IPS-20b (cell line): ENCODE measurements around the gene PPM1F.
A peak's percentile ranks its signal among the peaks of the same experiment; 100 is the strongest.

ENCODE experiments used
- H3K27ac ChIP-seq: one replicate; pipeline ENCODE4 v1.5.1; 2013; ENCODE audit warnings: low read length
- H3K27me3 ChIP-seq: 2 replicates; pipeline ENCODE4 v1.6.1; 2013; ENCODE audit warnings: mild to moderate bottlenecking, low read length, inconsistent platforms; ENCODE audit not compliant: insufficient read depth
- H3K36me3 ChIP-seq: 2 replicates; pipeline ENCODE4 v1.6.1; 2013; ENCODE audit warnings: low read depth, mild to moderate bottlenecking, inconsistent platforms, low read length, moderate library complexity; ENCODE audit not compliant: insufficient read depth
- H3K4me1 ChIP-seq: 2 replicates; pipeline ENCODE4 v1.6.1; 2013; ENCODE audit warnings: mild to moderate bottlenecking, control low read depth, inconsistent platforms, low read length, moderate library complexity; ENCODE audit not compliant: insufficient read depth
- H3K4me3 ChIP-seq: 2 replicates; pipeline ENCODE4 v1.5.1; 2013; ENCODE audit warnings: mild to moderate bottlenecking, low read length, inconsistent platforms
- H3K9ac ChIP-seq: 2 replicates; pipeline ENCODE4 v1.6.1; 2013; ENCODE audit warnings: low read depth, mild to moderate bottlenecking, inconsistent platforms, low read length, moderate library complexity
- H3K9me3 ChIP-seq: 2 replicates; pipeline ENCODE4 v1.6.1; 2013; ENCODE audit warnings: mild to moderate bottlenecking, low read depth, low read length, inconsistent platforms; ENCODE audit not compliant: insufficient read depth

Gene PPM1F

GRCh38 chr22:21933413-21933812 is 19.2 kb downstream of the PPM1F start:
- Histone ChIP-seq H3K4me1 (no peaks in the 10 kb centered on the region), H3K9ac (no peak overlapping the region), H3K36me3 (peaks cover 16% of the 10 kb centered on the region), H3K27me3 (no peaks in the 10 kb centered on the region), H3K27ac (no peak overlapping the region), H3K4me3 (no peak overlapping the region), H3K9me3 (no peaks in the 10 kb centered on the region)

GRCh38 chr22:21932347-21932746 is 20.3 kb downstream of the PPM1F start:
- H3K27me3 ChIP-seq = no peaks in the 10 kb centered on the region
- peaks cover 16% of the 10 kb centered on the region for H3K36me3 ChIP-seq
- H3K4me3 ChIP-seq = no peak overlapping the region

GRCh38 chr22:21931056-21931455 is 21.6 kb downstream of the PPM1F start:
- Histone ChIP-seq H3K9ac (no peak overlapping the region), H3K36me3 (peaks cover 12% of the 10 kb centered on the region; the same call in 1 of the 2 replicates)

More at GRCh38 chr22:21932347-21932746, 20.3 kb downstream of the PPM1F start:
- H3K27ac ChIP-seq = no peak overlapping the region
- no peaks in the 10 kb centered on the region for H3K9me3 ChIP-seq
- H3K4me1 ChIP-seq = no peaks in the 10 kb centered on the region; the same call in 1 of the 2 replicates
- no peak overlapping the region for H3K9ac ChIP-seq

GRCh38 chr22:21929253-21929652 is 23.4 kb downstream of the PPM1F start:
- Histone ChIP-seq H3K4me3 (no peak overlapping the region), H3K27ac (no peak overlapping the region), H3K4me1 (peaks cover 9% of the 10 kb centered on the region; the same call in 1 of the 2 replicates), H3K27me3 (no peaks in the 10 kb centered on the region), H3K36me3 (peaks cover 12% of the 10 kb centered on the region; the same call in 1 of the 2 replicates), H3K9me3 (no peaks in the 10 kb centered on the region), H3K9ac (no peak overlapping the region)

More at GRCh38 chr22:21931056-21931455, 21.6 kb downstream of the PPM1F start:
- Histone ChIP-seq H3K27ac (no peak overlapping the region), H3K4me3 (no peak overlapping the region), H3K9me3 (no peaks in the 10 kb centered on the region), H3K27me3 (no peaks in the 10 kb centered on the region), H3K4me1 (no peaks in the 10 kb centered on the region; the same call in 1 of the 2 replicates)

- H3K4me1 ChIP-seq = peaks cover 9% of the 10 kb centered on the region; the same call in 1 of the 2 replicates
- H3K36me3 ChIP-seq = peaks cover 7% of the 10 kb centered on the region; the same call in 1 of the 2 replicates
- no peak overlapping the region for H3K9ac ChIP-seq
- no peak overlapping the region for H3K4me3 ChIP-seq
- no peaks in the 10 kb centered on the region for H3K9me3 ChIP-seq
- H3K27me3 ChIP-seq = no peaks in the 10 kb centered on the region
- H3K27ac ChIP-seq = no peak overlapping the region
These were observed 24.6 kb downstream of the PPM1F start for GRCh38 chr22:21928048-21928447.

- no peak overlapping the region for H3K9ac ChIP-seq
- H3K27me3 ChIP-seq = no peaks in the 10 kb centered on the region
- H3K4me3 ChIP-seq = no peak overlapping the region
- peaks cover 5% of the 10 kb centered on the region; the same call in 1 of the 2 replicates for H3K36me3 ChIP-seq
- no peaks in the 10 kb centered on the region for H3K9me3 ChIP-seq
- H3K4me1 ChIP-seq = peaks cover 12% of the 10 kb centered on the region; the same call in 1 of the 2 replicates
- no peak overlapping the region for H3K27ac ChIP-seq
These were observed 25.3 kb downstream of the PPM1F start for GRCh38 chr22:21927174-21927823.

GRCh38 chr22:21926728-21927127 is 25.9 kb downstream of the PPM1F start:
- Histone ChIP-seq H3K27ac (no peak overlapping the region), H3K9me3 (no peaks in the 10 kb centered on the region), H3K36me3 (peaks cover 5% of the 10 kb centered on the region; the same call in 1 of the 2 replicates)

GRCh38 chr22:21923163-21923561 is 29.5 kb downstream of the PPM1F start:
- H3K9me3 ChIP-seq = no peaks in the 10 kb centered on the region
- peaks cover 38% of the 10 kb centered on the region; the same call in 1 of the 2 replicates for H3K4me1 ChIP-seq
- H3K36me3 ChIP-seq = no peaks in the 10 kb centered on the region
- no peak overlapping the region for H3K9ac ChIP-seq
- peak overlapping the region; percentile 39 for H3K27ac ChIP-seq
- H3K27me3 ChIP-seq = no peaks in the 10 kb centered on the region
- H3K4me3 ChIP-seq = no peak overlapping the region

More at GRCh38 chr22:21926728-21927127, 25.9 kb downstream of the PPM1F start:
- H3K9ac ChIP-seq = no peak overlapping the region
- no peaks in the 10 kb centered on the region for H3K27me3 ChIP-seq
- H3K4me3 ChIP-seq = no peak overlapping the region
- peaks cover 18% of the 10 kb centered on the region; the same call in 1 of the 2 replicates for H3K4me1 ChIP-seq

- no peaks in the 10 kb centered on the region for H3K27me3 ChIP-seq
- no peaks in the 10 kb centered on the region for H3K9me3 ChIP-seq
- H3K4me3 ChIP-seq = no peak overlapping the region
- H3K27ac ChIP-seq = peak overlapping the region; percentile 77
- peaks cover 38% of the 10 kb centered on the region; the same call in 1 of the 2 replicates for H3K4me1 ChIP-seq
- no peaks in the 10 kb centered on the region for H3K36me3 ChIP-seq
- peak overlapping the region; percentile 40; the same call in 1 of the 2 replicates for H3K9ac ChIP-seq
These were observed 30.1 kb downstream of the PPM1F start for GRCh38 chr22:21922370-21923162.

GRCh38 chr22:21921729-21922128 is 30.9 kb downstream of the PPM1F start:
- Histone ChIP-seq H3K9ac (peak overlapping the region; percentile 40; the same call in 1 of the 2 replicates), H3K9me3 (no peaks in the 10 kb centered on the region), H3K27ac (peak overlapping the region; percentile 72), H3K27me3 (no peaks in the 10 kb centered on the region), H3K36me3 (no peaks in the 10 kb centered on the region), H3K4me3 (no peak overlapping the region), H3K4me1 (peaks cover 43% of the 10 kb centered on the region; the same call in 1 of the 2 replicates)

- Histone ChIP-seq H3K27me3 (no peaks in the 10 kb centered on the region), H3K4me3 (no peak overlapping the region), H3K4me1 (peaks cover 43% of the 10 kb centered on the region; the same call in 1 of the 2 replicates), H3K27ac (peak overlapping the region; percentile 72), H3K9me3 (no peaks in the 10 kb centered on the region), H3K9ac (peak overlapping the region; percentile 40; the same call in 1 of the 2 replicates), H3K36me3 (no peaks in the 10 kb centered on the region)
These were observed 31.4 kb downstream of the PPM1F start for GRCh38 chr22:21921184-21921721.
